Esophagus muscularis mucosa (tissue), 4 donors: ENCODE results near the gene MACROD2. TPM values are rescaled to one million over a fixed set of nuclear protein-coding genes. Genes with fewer than 3 reads are reported as not detected.
A peak's percentile ranks its signal among the peaks of the same experiment; 100 is the strongest.

Source experiments
- DNase-seq: peaks from one replicate; pipeline ENCODE4 v3.0.0-alpha.2; 2017; ENCODE audit errors: extremely low spot score
- H3K27ac ChIP-seq, 4 donors: fragments of 200-600 bp; sonication (generic); replicated peaks in 1 of 4; 1 replicate in 3 of 4; 2 replicates in 1 of 4; pipeline ENCODE4 v1.5.1; 2016 to 2019; ENCODE audit warnings: mild to moderate bottlenecking in 1 of 4
- H3K27me3 ChIP-seq, 4 donors: fragments of 200-600 bp; sonication (generic); one replicate each; pipeline versions ENCODE4 v1.5.1 to v1.6.0; 2016 to 2019
- H3K36me3 ChIP-seq, 4 donors: fragments of 200-600 bp; sonication (generic); one replicate each; pipeline ENCODE4 v1.5.1; 2016 to 2019
- H3K4me1 ChIP-seq, 4 donors: fragments of 200-600 bp; sonication (generic); one replicate each; pipeline ENCODE4 v1.5.1; 2016 to 2019
- H3K4me3 ChIP-seq, 4 donors: fragments of 200-600 bp; sonication (generic); 1 replicate in 2 of 4; 2 replicates in 2 of 4; pipeline ENCODE4 v1.5.1; 2016 to 2019; ENCODE audit warnings: mild to moderate bottlenecking in 4 of 4, moderate library complexity in 1 of 4
- H3K9me3 ChIP-seq, 4 donors: fragments of 200-600 bp; sonication (generic); 1 replicate in 3 of 4; 2 replicates in 1 of 4; pipeline ENCODE4 v1.5.1; 2016 to 2019
- CTCF ChIP-seq, 3 experiments: fragments of 200-600 bp in 2 of 3; fragments of 450-650 bp in 1 of 3; sonication (generic) in 2 of 3; IDR thresholded peaks; one replicate each; pipeline ENCODE4 v1.5.1; 2017 to 2019; ENCODE audit warnings: antibody characterized with exemption in 3 of 3, mild to moderate bottlenecking in 2 of 3, moderate library complexity in 1 of 3
- EP300 ChIP-seq: sonication (generic); formaldehyde crosslinking; IDR thresholded peaks from one replicate; pipeline ENCODE4 v1.6.1; 2017; ENCODE audit warnings: antibody characterized with exemption
- POLR2A ChIP-seq: fragments of 450-650 bp; IDR thresholded peaks from one replicate; pipeline ENCODE4 v1.6.1; 2017; ENCODE audit warnings: antibody characterized with exemption, moderate library complexity, mild to moderate bottlenecking, low read depth
- POLR2AphosphoS5 ChIP-seq, 2 donors: sonication (generic); formaldehyde crosslinking; IDR thresholded peaks; one replicate each; pipeline ENCODE4 v1.6.1; 2017; ENCODE audit warnings: antibody characterized with exemption in 2 of 2
- WGBS: methylation state at CpG from one replicate; pipeline ENCODE4 v1.1.5; 2018; 5-methylcytosine and 5-hydroxymethylcytosine counted together
- intact Hi-C: fragments of 100-400 bp; cut with DNase I; formaldehyde crosslinking; loops from one replicate; pipeline ENCODE4 v1.15.1; 2023
- total RNA-seq, 4 donors: library from RNA; depleted of rRNA; stranded (reverse); fragments of >200 nt; gene quantifications; one replicate each; pipeline versions ENCODE4 v1.1.0 to v1.2.1, GENCODE V29; 2016

MACROD2 gene
- total RNA-seq, 4 donors from 2014 or later = 1.4 to 3.6 (median 2.6) TPM

- TF ChIP-seq POLR2A (no peak), EP300 (no peak), CTCF (IDR thresholded peaks at IDR 0.05) (no peak), POLR2AphosphoS5 (IDR thresholded peaks at IDR 0.05) (no peak)
- intact Hi-C loops = no loop called here
These were observed 1941.9 kb downstream of the MACROD2 start for GRCh38 chr20:15937179-15937578.

GRCh38 chr20:15938847-15939246 lies 1943.5 kb downstream of the MACROD2 start:
- intact Hi-C loops = no loop called here
- no peaks in the 10 kb centered on the region for H3K27me3 ChIP-seq
- TF ChIP-seq CTCF (IDR thresholded peaks at IDR 0.05) (no peak), POLR2AphosphoS5 (IDR thresholded peaks at IDR 0.05) (no peak), EP300 (no peak), POLR2A (no peak)
- H3K36me3 ChIP-seq = no peaks in the 10 kb centered on the region
- no peak overlapping the region for H3K27ac ChIP-seq
- H3K9me3 ChIP-seq = peaks cover 0 to 11% (median 9%) of the 10 kb centered on the region in 4 donors
- no peak overlapping the region for H3K4me3 ChIP-seq
- 72% methylated on average over 1 of the region's 1 CpG for WGBS
- H3K4me1 ChIP-seq = no peaks in the 10 kb centered on the region
- DNase-seq = peak; percentile 24

More at GRCh38 chr20:15937179-15937578, 1941.9 kb downstream of the MACROD2 start:
- Histone ChIP-seq H3K4me1 (no peaks in the 10 kb centered on the region), H3K27me3 (no peaks in the 10 kb centered on the region), H3K4me3 (no peak overlapping the region), H3K36me3 (no peaks in the 10 kb centered on the region), H3K27ac (no peak overlapping the region), H3K9me3 (peaks cover 0 to 11% (median 9%) of the 10 kb centered on the region in 4 donors)
- 77% methylated on average over 3 of the region's 3 CpGs for WGBS
- peak; percentile 10 for DNase-seq

- Histone ChIP-seq H3K9me3 (peaks cover 0 to 11% (median 9%) of the 10 kb centered on the region in 4 donors), H3K4me3 (no peak overlapping the region), H3K27ac (no peak overlapping the region), H3K4me1 (no peaks in the 10 kb centered on the region), H3K27me3 (no peaks in the 10 kb centered on the region), H3K36me3 (no peaks in the 10 kb centered on the region)
- WGBS = 90% methylated on average over 6 of the region's 6 CpGs
- peak; percentile 19 for DNase-seq
- TF ChIP-seq POLR2A (no peak), CTCF (IDR thresholded peaks at IDR 0.05) (no peak), EP300 (no peak), POLR2AphosphoS5 (IDR thresholded peaks at IDR 0.05) (no peak)
- intact Hi-C loops = no loop called here
These were observed 1944.8 kb downstream of the MACROD2 start for GRCh38 chr20:15940127-15940526.

- Histone ChIP-seq H3K9me3 (peaks cover 0 to 11% (median 9%) of the 10 kb centered on the region in 4 donors), H3K27ac (no peak overlapping the region), H3K27me3 (no peaks in the 10 kb centered on the region), H3K4me3 (no peak overlapping the region), H3K36me3 (no peaks in the 10 kb centered on the region), H3K4me1 (no peaks in the 10 kb centered on the region)
- intact Hi-C loops = no loop called here
- TF ChIP-seq CTCF (IDR thresholded peaks at IDR 0.05) (no peak), EP300 (no peak), POLR2AphosphoS5 (IDR thresholded peaks at IDR 0.05) (no peak), POLR2A (no peak)
- peak; percentile 29 for DNase-seq
- WGBS = 0% methylated on average over 1 of the region's 1 CpG
These were observed 1946.8 kb downstream of the MACROD2 start for GRCh38 chr20:15942130-15942529.

- TF ChIP-seq CTCF (IDR thresholded peaks at IDR 0.05) (no peak), POLR2A (no peak), POLR2AphosphoS5 (IDR thresholded peaks at IDR 0.05) (no peak), EP300 (no peak)
- no peak overlapping the region for H3K4me3 ChIP-seq
- no peaks in the 10 kb centered on the region for H3K27me3 ChIP-seq
- no peak overlapping the region for H3K27ac ChIP-seq
- no peak for DNase-seq
- intact Hi-C loops = no loop called here
- H3K4me1 ChIP-seq = no peaks in the 10 kb centered on the region
- no peaks in the 10 kb centered on the region for H3K9me3 ChIP-seq
- H3K36me3 ChIP-seq = no peaks in the 10 kb centered on the region
These were observed 1950.0 kb downstream of the MACROD2 start for GRCh38 chr20:15945289-15945688.
